ENCODE measurements around the gene PTGIS. TPM values are rescaled to one million over a fixed set of nuclear protein-coding genes. Genes with fewer than 3 reads are reported as not detected.
"Not testable (repeated sequence)": the region's sequence is repeated elsewhere in the genome, so short reads cannot be mapped to it uniquely, and the experiment has no call there.

The PTGIS gene
- total RNA-seq, 1 experiment from 2014 or later: 15.3 TPM

- in situ Hi-C loops (cut with HindIII; ENCODE audit: low sequenced_read_pairs): no loop called here
- no peak for DNase-seq (ENCODE audit: low spot score)
These were observed 14.7 kb upstream of the PTGIS start for GRCh38 chr20:49582413-49583334.

- no peak for DNase-seq (ENCODE audit: low spot score)
These were observed 13.5 kb upstream of the PTGIS start for GRCh38 chr20:49581482-49581881.

GRCh38 chr20:49580813-49581174, 12.9 kb upstream of the PTGIS start:
- in situ Hi-C loops (cut with HindIII; ENCODE audit: low sequenced_read_pairs): no loop called here
- no peak for DNase-seq (ENCODE audit: low spot score)

More at GRCh38 chr20:49581482-49581881, 13.5 kb upstream of the PTGIS start:
- in situ Hi-C loops (cut with HindIII; ENCODE audit: low sequenced_read_pairs): no loop called here

- no peak for DNase-seq (ENCODE audit: low spot score)
- in situ Hi-C loops (cut with HindIII; ENCODE audit: low sequenced_read_pairs): no loop called here
These were observed 12.2 kb upstream of the PTGIS start for GRCh38 chr20:49579874-49580812.

- in situ Hi-C loops (cut with HindIII; ENCODE audit: low sequenced_read_pairs): no loop called here
- no peak for DNase-seq (ENCODE audit: low spot score)
These were observed 11.3 kb upstream of the PTGIS start for GRCh38 chr20:49579195-49579594.

- DNase-seq (ENCODE audit: low spot score): no peak
- in situ Hi-C loops (cut with HindIII; ENCODE audit: low sequenced_read_pairs): no loop called here
These were observed 10.5 kb upstream of the PTGIS start for GRCh38 chr20:49578436-49578835.

GRCh38 chr20:49575551-49576060, 7.7 kb upstream of the PTGIS start:
- in situ Hi-C loops (cut with HindIII; ENCODE audit: low sequenced_read_pairs): no loop called here
- peak; percentile 29 for DNase-seq (ENCODE audit: low spot score)

- in situ Hi-C loops (cut with HindIII; ENCODE audit: low sequenced_read_pairs): no loop called here
- DNase-seq (ENCODE audit: low spot score): no peak
These were observed 6.0 kb upstream of the PTGIS start for GRCh38 chr20:49573900-49574416.

- no peak for DNase-seq (ENCODE audit: low spot score)
- in situ Hi-C loops (cut with HindIII; ENCODE audit: low sequenced_read_pairs): no loop called here
These were observed 4.9 kb upstream of the PTGIS start for GRCh38 chr20:49572857-49573256.

GRCh38 chr20:49571553-49571835, 3.6 kb upstream of the PTGIS start:
- in situ Hi-C loops (cut with HindIII; ENCODE audit: low sequenced_read_pairs): no loop called here
- DNase-seq (ENCODE audit: low spot score): no peak

GRCh38 chr20:49570828-49571552, 3.1 kb upstream of the PTGIS start:
- DNase-seq (ENCODE audit: low spot score): no peak
- in situ Hi-C loops (cut with HindIII; ENCODE audit: low sequenced_read_pairs): no loop called here

- DNase-seq (ENCODE audit: low spot score): no peak
- in situ Hi-C loops (cut with HindIII; ENCODE audit: low sequenced_read_pairs): no loop called here
These were observed 2.4 kb upstream of the PTGIS start for GRCh38 chr20:49570161-49570827.

- in situ Hi-C loops (cut with HindIII; ENCODE audit: low sequenced_read_pairs): no loop called here
These were observed 1.6 kb upstream of the PTGIS start for GRCh38 chr20:49569411-49570115.

GRCh38 chr20:49568278-49569151, 578 bp upstream of the PTGIS start:
- DNase-seq (ENCODE audit: low spot score): peak; percentile 30
- in situ Hi-C loops (cut with HindIII; ENCODE audit: low sequenced_read_pairs): no loop called here

More at GRCh38 chr20:49569411-49570115, 1.6 kb upstream of the PTGIS start:
- DNase-seq (ENCODE audit: low spot score): no peak

- no peak for DNase-seq (ENCODE audit: low spot score)
- in situ Hi-C loops (cut with HindIII; ENCODE audit: low sequenced_read_pairs): no loop called here
These were observed 1.3 kb downstream of the PTGIS start for GRCh38 chr20:49566401-49567364.

GRCh38 chr20:49564991-49565390, 2.9 kb downstream of the PTGIS start:
- in situ Hi-C loops (cut with HindIII; ENCODE audit: low sequenced_read_pairs); DNase-seq (ENCODE audit: low spot score): not testable (repeated sequence)
